ENCODE measurements around the gene ATF7. TPM values are rescaled to one million over a fixed set of nuclear protein-coding genes. Genes with fewer than 3 reads are reported as not detected.
A peak's percentile ranks its signal among the peaks of the same experiment; 100 is the strongest.

ATF7 gene
- total RNA-seq, 1 experiment from 2014 or later: 44.3 TPM

- POLR2A ChIA-PET (ENCODE audit: low non-redundant PET): interaction anchor here (0.5 kb wide), 1 partner anchor 175 kb away, joined by 3 read pairs; no protein-coding TSS in a partner anchor
- intact Hi-C loops (cut with micrococcal nuclease; ENCODE audit: unreplicated experiment): loop anchor here (10.0 kb wide), 1 partner anchor 772 kb away; no protein-coding TSS in a partner anchor
- H3K27ac ChIP-seq (ENCODE audit: low read depth, low read length, poor library complexity, severe bottlenecking): peak overlapping the region; percentile 98
- TF ChIP-seq EZH2 (IDR thresholded peaks at IDR 0.05; ENCODE audit: borderline replicate concordance, low read depth, low read length, poor library complexity, severe bottlenecking) (no peak), CTCF (conservative IDR thresholded peaks at IDR 0.05; ENCODE audit: low read depth, low read length) (no peak)
- no peaks in the 10 kb centered on the region for H3K9me3 ChIP-seq (ENCODE audit: low read depth, low read length, poor library complexity, severe bottlenecking)
- DNase-seq (ENCODE audit: low spot score): peak; percentile 74
- H3K4me1 ChIP-seq (ENCODE audit: insufficient read depth, low read length, poor library complexity, severe bottlenecking): peaks cover 37% of the 10 kb centered on the region
- H3K36me3 ChIP-seq (ENCODE audit: insufficient read depth, low read length, poor library complexity, severe bottlenecking): peaks cover 31% of the 10 kb centered on the region
- BruUV-seq (replicated peaks): no TSS peak
- CTCF ChIA-PET: interaction anchor here (1.3 kb wide), 1 partner anchor 81 kb away, joined by 3 read pairs; no protein-coding TSS in a partner anchor
- peak overlapping the region; percentile 54 for H3K4me3 ChIP-seq (ENCODE audit: low read depth, low read length, poor library complexity, severe bottlenecking)
- H3K27me3 ChIP-seq (replicated peaks; ENCODE audit: insufficient read depth, low read depth, low read length, poor library complexity): no peaks in the 10 kb centered on the region
Observed at GRCh38 chr12:53502331-53502730, 123.9 kb downstream of the ATF7 start.

GRCh38 chr12:53501615-53502181 lies 124.5 kb downstream of the ATF7 start:
- Histone ChIP-seq H3K36me3 (ENCODE audit: insufficient read depth, low read length, poor library complexity, severe bottlenecking) (peaks cover 28% of the 10 kb centered on the region), H3K4me1 (ENCODE audit: insufficient read depth, low read length, poor library complexity, severe bottlenecking) (peaks cover 37% of the 10 kb centered on the region), H3K9me3 (ENCODE audit: low read depth, low read length, poor library complexity, severe bottlenecking) (no peaks in the 10 kb centered on the region), H3K4me3 (ENCODE audit: low read depth, low read length, poor library complexity, severe bottlenecking) (peak overlapping the region; percentile 54), H3K27me3 (replicated peaks; ENCODE audit: insufficient read depth, low read depth, low read length, poor library complexity) (no peaks in the 10 kb centered on the region), H3K27ac (ENCODE audit: low read depth, low read length, poor library complexity, severe bottlenecking) (peak overlapping the region; percentile 98)
- intact Hi-C loops (cut with micrococcal nuclease; ENCODE audit: unreplicated experiment): loop anchor here (2.0 to 10.0 kb wide), 2 partner anchors 177 to 773 kb away; no protein-coding TSS in a partner anchor
- TF ChIP-seq CTCF (conservative IDR thresholded peaks at IDR 0.05; ENCODE audit: low read depth, low read length) (no peak), EZH2 (IDR thresholded peaks at IDR 0.05; ENCODE audit: borderline replicate concordance, low read depth, low read length, poor library complexity, severe bottlenecking) (no peak)
- CTCF ChIA-PET: interaction anchor here (0.7 to 1.3 kb wide), 3 partner anchors 80 to 180 kb away, joined by 3 to 5 read pairs (median 3); partner anchors contain the start of gene AAAS
- DNase-seq (ENCODE audit: low spot score): no peak
- POLR2A ChIA-PET (ENCODE audit: low non-redundant PET): interaction anchor here (0.5 to 1.0 kb wide), 5 partner anchors 44 to 181 kb away, joined by 3 to 7 read pairs (median 5); partner anchors contain the start of genes AAAS and SP1
- BruUV-seq (replicated peaks): TSS peak; percentile 68

- TF ChIP-seq CTCF (conservative IDR thresholded peaks at IDR 0.05; ENCODE audit: low read depth, low read length) (no peak), EZH2 (IDR thresholded peaks at IDR 0.05; ENCODE audit: borderline replicate concordance, low read depth, low read length, poor library complexity, severe bottlenecking) (no peak)
- H3K27me3 ChIP-seq (replicated peaks; ENCODE audit: insufficient read depth, low read depth, low read length, poor library complexity): no peaks in the 10 kb centered on the region
- POLR2A ChIA-PET (ENCODE audit: low non-redundant PET): interaction anchor here (0.5 to 1.0 kb wide), 6 partner anchors 43 to 545 kb away, joined by 3 to 7 read pairs (median 5); partner anchors contain the start of genes AAAS and SP1
- CTCF ChIA-PET: interaction anchor here (0.7 to 1.3 kb wide), 3 partner anchors 80 to 180 kb away, joined by 3 to 5 read pairs (median 3); partner anchors contain the start of gene AAAS
- peaks cover 23% of the 10 kb centered on the region for H3K36me3 ChIP-seq (ENCODE audit: insufficient read depth, low read length, poor library complexity, severe bottlenecking)
- H3K4me3 ChIP-seq (ENCODE audit: low read depth, low read length, poor library complexity, severe bottlenecking): peak within 1 kb of the TSS; percentile 54
- no TSS peak for BruUV-seq (replicated peaks)
- peaks cover 37% of the 10 kb centered on the region for H3K4me1 ChIP-seq (ENCODE audit: insufficient read depth, low read length, poor library complexity, severe bottlenecking)
- H3K27ac ChIP-seq (ENCODE audit: low read depth, low read length, poor library complexity, severe bottlenecking): peak within 1 kb of the TSS; percentile 98
- intact Hi-C loops (cut with micrococcal nuclease; ENCODE audit: unreplicated experiment): loop anchor here (2.0 to 10.0 kb wide), 2 partner anchors 176 to 774 kb away; no protein-coding TSS in a partner anchor
- DNase-seq (ENCODE audit: low spot score): peak; percentile 100
- H3K9me3 ChIP-seq (ENCODE audit: low read depth, low read length, poor library complexity, severe bottlenecking): no peaks in the 10 kb centered on the region
Observed at GRCh38 chr12:53500776-53501614, 125.2 kb downstream of the ATF7 start, which contains the start of gene TARBP2. TSS of gene TARBP2 (plus strand) at chr12:53501283. CDS start at chr12:53501409, 126 bp downstream.
